ENCODE measurements around the gene TP53.

GRCh38 chr17:7652388-7653356, 34.6 kb downstream of the TP53 start:
- TF ChIP-seq CTCF (optimal IDR thresholded peaks at IDR 0.05 in 1 of 3, IDR thresholded peaks at IDR 0.05 in 1 of 3, conservative IDR thresholded peaks at IDR 0.05 in 1 of 3; ENCODE audit: extremely low read depth in 1 of 3, insufficient read depth in 2 of 3, low read length in 3 of 3) (no peak), EZH2 (IDR thresholded peaks at IDR 0.05; ENCODE audit: low read length) (peak; percentile 33)
